ENCODE data around the gene SLC6A18.
"Not testable (repeated sequence)": the region's sequence is repeated elsewhere in the genome, so short reads cannot be mapped to it uniquely, and the experiment has no call there.

The SLC6A18 gene

GRCh38 chr5:1253456-1254105 is 28.4 kb downstream of the SLC6A18 start:
- DNase-seq (ENCODE audit: low spot score), result no peak

- no peak for DNase-seq (ENCODE audit: low spot score)
These were observed 29.0 kb downstream of the SLC6A18 start for GRCh38 chr5:1254196-1254595.

- no peak for DNase-seq (ENCODE audit: low spot score)
These were observed 29.9 kb downstream of the SLC6A18 start for GRCh38 chr5:1255081-1255561.

- DNase-seq (ENCODE audit: low spot score), result no peak
These were observed 31.6 kb downstream of the SLC6A18 start for GRCh38 chr5:1256776-1257175.

- DNase-seq (ENCODE audit: low spot score), result no peak
These were observed 32.2 kb downstream of the SLC6A18 start for GRCh38 chr5:1257363-1257762.

GRCh38 chr5:1257841-1258240 is 32.7 kb downstream of the SLC6A18 start:
- no peak for DNase-seq (ENCODE audit: low spot score)

- no peak for DNase-seq (ENCODE audit: low spot score)
These were observed 34.8 kb downstream of the SLC6A18 start for GRCh38 chr5:1259806-1260480.

GRCh38 chr5:1261643-1262042 is 36.5 kb downstream of the SLC6A18 start:
- no peak for DNase-seq (ENCODE audit: low spot score)

- DNase-seq (ENCODE audit: low spot score), result no peak
These were observed 37.2 kb downstream of the SLC6A18 start for GRCh38 chr5:1262381-1262780.

GRCh38 chr5:1264211-1264610 is 39.0 kb downstream of the SLC6A18 start:
- DNase-seq (ENCODE audit: low spot score), result no peak

GRCh38 chr5:1265026-1265425 is 39.8 kb downstream of the SLC6A18 start:
- no peak for DNase-seq (ENCODE audit: low spot score)

GRCh38 chr5:1265461-1266455 is 40.6 kb downstream of the SLC6A18 start:
- DNase-seq (ENCODE audit: low spot score), result no peak

GRCh38 chr5:1266791-1267190 is 41.6 kb downstream of the SLC6A18 start:
- DNase-seq (ENCODE audit: low spot score), result no peak

- DNase-seq (ENCODE audit: low spot score), result not testable (repeated sequence)
These were observed 42.3 kb downstream of the SLC6A18 start for GRCh38 chr5:1267464-1267863.

- no peak for DNase-seq (ENCODE audit: low spot score)
These were observed 42.9 kb downstream of the SLC6A18 start for GRCh38 chr5:1268056-1268455.

GRCh38 chr5:1268666-1269065 is 43.5 kb downstream of the SLC6A18 start:
- DNase-seq (ENCODE audit: low spot score), result no peak

- no peak for DNase-seq (ENCODE audit: low spot score)
These were observed 45.2 kb downstream of the SLC6A18 start for GRCh38 chr5:1270426-1270825.

- no peak for DNase-seq (ENCODE audit: low spot score)
These were observed 46.0 kb downstream of the SLC6A18 start for GRCh38 chr5:1270933-1271914.

- no peak for DNase-seq (ENCODE audit: low spot score)
These were observed 47.0 kb downstream of the SLC6A18 start for GRCh38 chr5:1272201-1272600.

GRCh38 chr5:1273745-1274144 is 48.6 kb downstream of the SLC6A18 start:
- DNase-seq (ENCODE audit: low spot score), result no peak

GRCh38 chr5:1274471-1274870 is 49.3 kb downstream of the SLC6A18 start:
- DNase-seq (ENCODE audit: low spot score), result no peak
